CD4-positive, alpha-beta T cell (primary cell): Measurements from ENCODE around the gene SLC2A6. TPM values are rescaled to one million over a fixed set of nuclear protein-coding genes. Genes with fewer than 3 reads are reported as not detected.

Experiments
- ATAC-seq: fragments of 200-7000 bp; cut with Tn5 transposase; one replicate; pipeline ENCODE4 v1.10.0; 2022; ENCODE audit warnings: mild to moderate bottlenecking; ENCODE audit not compliant: poor library complexity
- CTCF ChIA-PET: fragments of 350-600 bp; sonication (Branson Sonifier 250); formaldehyde crosslinking; loops from one replicate; lab custom pipeline; 2021; ENCODE audit warnings: antibody characterized with exemption, inconsistent platforms; lab: Charles Lee
- POLR2A ChIA-PET: fragments of 350-600 bp; sonication (Branson Sonifier 250); formaldehyde crosslinking; loops from one replicate; lab custom pipeline; 2021; ENCODE audit warnings: antibody characterized with exemption, inconsistent platforms; lab: Charles Lee
- DNase-seq, 14 experiments: peaks; one replicate each; pipeline ENCODE4 v3.0.0-alpha.2; 2013 to 2020; ENCODE audit warnings: mixed read lengths in 2 of 14
- H3K27ac ChIP-seq, 2 donors: one replicate each; pipeline versions ENCODE4 v1.5.1 to v1.7.0; 2013; ENCODE audit warnings: low read length in 2 of 2, low read depth in 1 of 2, mild to moderate bottlenecking in 1 of 2
- H3K27me3 ChIP-seq, 2 experiments: 1 replicate in 1 of 2; 2 replicates in 1 of 2; pipeline versions ENCODE4 v1.6.1 to v1.7.0; 2013; ENCODE audit warnings: low read length in 2 of 2, control low read depth in 1 of 2, mild to moderate bottlenecking in 1 of 2, moderate library complexity in 1 of 2; ENCODE audit not compliant: insufficient read depth in 2 of 2, control insufficient read depth in 1 of 2
- H3K36me3 ChIP-seq: one replicate; pipeline ENCODE4 v1.6.1; 2013; ENCODE audit warnings: low read length, control low read depth; ENCODE audit not compliant: insufficient read depth
- H3K4me1 ChIP-seq: one replicate; pipeline ENCODE4 v1.6.1; 2013; ENCODE audit warnings: low read length, control low read depth; ENCODE audit not compliant: insufficient read depth
- H3K4me3 ChIP-seq: one replicate; pipeline ENCODE4 v1.5.1; 2013; ENCODE audit warnings: mild to moderate bottlenecking, low read length, moderate library complexity
- H3K9me3 ChIP-seq, 2 experiments: 1 replicate in 1 of 2; 2 replicates in 1 of 2; pipeline versions ENCODE4 v1.6.1 to v1.7.0; 2013; ENCODE audit warnings: low read length in 2 of 2, mild to moderate bottlenecking in 2 of 2, control low read depth in 1 of 2, moderate library complexity in 1 of 2; ENCODE audit not compliant: control insufficient read depth in 1 of 2, insufficient read depth in 1 of 2
- H3K27ac Mint-ChIP-seq: one replicate; pipeline ENCODE4 v1.8.0; 2020; ENCODE audit warnings: mixed read lengths
- H3K27me3 Mint-ChIP-seq: one replicate; pipeline ENCODE4 v1.8.0; 2021; ENCODE audit warnings: mixed read lengths
- H3K36me3 Mint-ChIP-seq: one replicate; pipeline ENCODE4 v1.8.0; 2021; ENCODE audit warnings: low read depth, mixed read lengths
- H3K4me1 Mint-ChIP-seq: one replicate; pipeline ENCODE4 v1.8.0; 2021; ENCODE audit warnings: low read depth, mixed read lengths
- H3K4me3 Mint-ChIP-seq: one replicate; pipeline ENCODE4 v1.8.0; 2020; ENCODE audit warnings: mild to moderate bottlenecking, mixed read lengths
- H3K9me3 Mint-ChIP-seq: one replicate; pipeline ENCODE4 v1.8.0; 2020; ENCODE audit warnings: mixed read lengths
- intact Hi-C, 2 experiments: fragments of 100-400 bp; cut with DNase I in 1 of 2; cut with micrococcal nuclease in 1 of 2; formaldehyde crosslinking; loops; one replicate each; pipeline versions ENCODE4 v1.15.1 to v1.9.0; 2023 to 2025; cut with DNase I, micrococcal nuclease
- total RNA-seq, 174 experiments: library from RNA in 2 of 174; stranded (reverse) in 2 of 174; gene quantifications; one replicate each; pipeline ENCODE4 v1.2.3 and lab custom pipeline; 2021 to 2026
- TF ChIP-seq, protein P1 (sequence below): fragments of 200-600 bp; IDR thresholded peaks from one replicate; pipeline ENCODE4 v1.8.0; 2022; ENCODE audit warnings: antibody characterized with exemption, mild to moderate bottlenecking

The SLC2A6 gene
- total RNA-seq, 2 experiments from 2014 or later: 1.8 to 3.2 TPM

GRCh38 chr9:133440874-133441273 lies 38.0 kb downstream of the SLC2A6 start:
- ChIA-PET CTCF (no interaction called here), POLR2A (no interaction called here)
- Mint-ChIP-seq H3K4me1 (no peaks in the 10 kb centered on the region), H3K4me3 (no peak overlapping the region), H3K9me3 (no peaks in the 10 kb centered on the region), H3K27ac (no peak overlapping the region), H3K27me3 (no peaks in the 10 kb centered on the region), H3K36me3 (no peaks in the 10 kb centered on the region)
- Histone ChIP-seq H3K27ac (no peak overlapping the region), H3K4me1 (no peaks in the 10 kb centered on the region), H3K36me3 (no peaks in the 10 kb centered on the region), H3K9me3 (no peaks in the 10 kb centered on the region), H3K27me3 (no peaks in the 10 kb centered on the region), H3K4me3 (no peak overlapping the region)
- DNase-seq: peak in 2 of 14 experiments; percentile 45 to 49
- TF ChIP-seq, protein P1, sequence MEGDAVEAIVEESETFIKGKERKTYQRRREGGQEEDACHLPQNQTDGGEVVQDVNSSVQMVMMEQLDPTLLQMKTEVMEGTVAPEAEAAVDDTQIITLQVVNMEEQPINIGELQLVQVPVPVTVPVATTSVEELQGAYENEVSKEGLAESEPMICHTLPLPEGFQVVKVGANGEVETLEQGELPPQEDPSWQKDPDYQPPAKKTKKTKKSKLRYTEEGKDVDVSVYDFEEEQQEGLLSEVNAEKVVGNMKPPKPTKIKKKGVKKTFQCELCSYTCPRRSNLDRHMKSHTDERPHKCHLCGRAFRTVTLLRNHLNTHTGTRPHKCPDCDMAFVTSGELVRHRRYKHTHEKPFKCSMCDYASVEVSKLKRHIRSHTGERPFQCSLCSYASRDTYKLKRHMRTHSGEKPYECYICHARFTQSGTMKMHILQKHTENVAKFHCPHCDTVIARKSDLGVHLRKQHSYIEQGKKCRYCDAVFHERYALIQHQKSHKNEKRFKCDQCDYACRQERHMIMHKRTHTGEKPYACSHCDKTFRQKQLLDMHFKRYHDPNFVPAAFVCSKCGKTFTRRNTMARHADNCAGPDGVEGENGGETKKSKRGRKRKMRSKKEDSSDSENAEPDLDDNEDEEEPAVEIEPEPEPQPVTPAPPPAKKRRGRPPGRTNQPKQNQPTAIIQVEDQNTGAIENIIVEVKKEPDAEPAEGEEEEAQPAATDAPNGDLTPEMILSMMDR: no peak
- peak; percentile 76 for ATAC-seq
- intact Hi-C loops: no loop called here

DNA sequence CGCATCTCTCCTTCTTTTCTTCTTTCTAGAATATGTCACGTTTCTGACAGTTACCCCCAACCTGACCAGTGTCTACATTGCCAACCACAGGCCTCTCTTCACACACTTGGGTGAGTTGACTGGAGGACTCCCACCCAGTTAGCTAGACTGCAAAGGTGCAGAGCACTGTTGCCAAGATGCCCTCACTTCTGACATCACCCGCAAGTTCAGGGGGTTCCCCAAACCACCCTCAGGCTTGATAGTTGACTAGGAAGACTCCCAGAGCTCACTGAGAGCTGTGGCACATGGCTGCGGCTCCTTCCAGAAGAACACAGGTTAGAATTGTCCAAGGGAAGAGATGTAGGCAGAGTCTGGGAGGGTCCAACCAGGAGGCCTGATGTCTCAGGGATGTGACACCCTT lies 39.6 kb downstream of the SLC2A6 start:
- no peak overlapping the region for H3K27ac ChIP-seq
- H3K27me3 ChIP-seq: no peaks in the 10 kb centered on the region
- TF ChIP-seq, protein P1: no peak
- Mint-ChIP-seq H3K4me3 (no peak overlapping the region), H3K4me1 (no peaks in the 10 kb centered on the region), H3K27ac (no peak overlapping the region), H3K36me3 (no peaks in the 10 kb centered on the region), H3K9me3 (no peaks in the 10 kb centered on the region), H3K27me3 (no peaks in the 10 kb centered on the region)
- H3K4me3 ChIP-seq: no peak overlapping the region
- CTCF ChIA-PET: no interaction called here
- no peaks in the 10 kb centered on the region for H3K9me3 ChIP-seq
- POLR2A ChIA-PET: no interaction called here
- no peaks in the 10 kb centered on the region for H3K36me3 ChIP-seq
- ATAC-seq (no peak), DNase-seq (no peak)
- intact Hi-C loops: no loop called here
- H3K4me1 ChIP-seq: no peaks in the 10 kb centered on the region

GRCh38 chr9:133437753-133438531 lies 41.0 kb downstream of the SLC2A6 start:
- ATAC-seq (no peak), DNase-seq (no peak)
- Histone ChIP-seq H3K36me3 (no peaks in the 10 kb centered on the region), H3K27ac (no peak overlapping the region), H3K9me3 (no peaks in the 10 kb centered on the region), H3K4me3 (no peak overlapping the region), H3K4me1 (no peaks in the 10 kb centered on the region), H3K27me3 (no peaks in the 10 kb centered on the region)
- H3K9me3 Mint-ChIP-seq: no peaks in the 10 kb centered on the region
- intact Hi-C loops: no loop called here
- H3K27me3 Mint-ChIP-seq: no peaks in the 10 kb centered on the region
- TF ChIP-seq, protein P1: no peak
- no peak overlapping the region for H3K27ac Mint-ChIP-seq
- no peaks in the 10 kb centered on the region for H3K4me1 Mint-ChIP-seq
- ChIA-PET POLR2A (interaction anchor here (0.7 kb wide), 1 partner anchor 278 kb away, joined by 3 read pairs; no protein-coding TSS in a partner anchor), CTCF (no interaction called here)
- no peaks in the 10 kb centered on the region for H3K36me3 Mint-ChIP-seq
- no peak overlapping the region for H3K4me3 Mint-ChIP-seq
